Esophagus muscularis mucosa (tissue), 4 donors: Measurements from ENCODE around the gene UBASH3B. TPM values are rescaled to one million over a fixed set of nuclear protein-coding genes. Genes with fewer than 3 reads are reported as not detected.
A peak's percentile ranks its signal among the peaks of the same experiment; 100 is the strongest.

Experiments used
- DNase-seq: peaks from one replicate; pipeline ENCODE4 v3.0.0-alpha.2; 2017; ENCODE audit errors: extremely low spot score
- H3K27ac ChIP-seq, 4 donors: fragments of 200-600 bp; sonication (generic); replicated peaks in 1 of 4; 1 replicate in 3 of 4; 2 replicates in 1 of 4; pipeline ENCODE4 v1.5.1; 2016 to 2019; ENCODE audit warnings: mild to moderate bottlenecking in 1 of 4
- H3K27me3 ChIP-seq, 4 donors: fragments of 200-600 bp; sonication (generic); one replicate each; pipeline versions ENCODE4 v1.5.1 to v1.6.0; 2016 to 2019
- H3K36me3 ChIP-seq, 4 donors: fragments of 200-600 bp; sonication (generic); one replicate each; pipeline ENCODE4 v1.5.1; 2016 to 2019
- H3K4me1 ChIP-seq, 4 donors: fragments of 200-600 bp; sonication (generic); one replicate each; pipeline ENCODE4 v1.5.1; 2016 to 2019
- H3K4me3 ChIP-seq, 4 donors: fragments of 200-600 bp; sonication (generic); 1 replicate in 2 of 4; 2 replicates in 2 of 4; pipeline ENCODE4 v1.5.1; 2016 to 2019; ENCODE audit warnings: mild to moderate bottlenecking in 4 of 4, moderate library complexity in 1 of 4
- H3K9me3 ChIP-seq, 4 donors: fragments of 200-600 bp; sonication (generic); 1 replicate in 3 of 4; 2 replicates in 1 of 4; pipeline ENCODE4 v1.5.1; 2016 to 2019
- CTCF ChIP-seq, 3 experiments: fragments of 200-600 bp in 2 of 3; fragments of 450-650 bp in 1 of 3; sonication (generic) in 2 of 3; IDR thresholded peaks; one replicate each; pipeline ENCODE4 v1.5.1; 2017 to 2019; ENCODE audit warnings: antibody characterized with exemption in 3 of 3, mild to moderate bottlenecking in 2 of 3, moderate library complexity in 1 of 3
- EP300 ChIP-seq: sonication (generic); formaldehyde crosslinking; IDR thresholded peaks from one replicate; pipeline ENCODE4 v1.6.1; 2017; ENCODE audit warnings: antibody characterized with exemption
- POLR2A ChIP-seq: fragments of 450-650 bp; IDR thresholded peaks from one replicate; pipeline ENCODE4 v1.6.1; 2017; ENCODE audit warnings: antibody characterized with exemption, moderate library complexity, mild to moderate bottlenecking, low read depth
- POLR2AphosphoS5 ChIP-seq, 2 donors: sonication (generic); formaldehyde crosslinking; IDR thresholded peaks; one replicate each; pipeline ENCODE4 v1.6.1; 2017; ENCODE audit warnings: antibody characterized with exemption in 2 of 2
- WGBS: methylation state at CpG from one replicate; pipeline ENCODE4 v1.1.5; 2018; 5-methylcytosine and 5-hydroxymethylcytosine counted together
- intact Hi-C: fragments of 100-400 bp; cut with DNase I; formaldehyde crosslinking; loops from one replicate; pipeline ENCODE4 v1.15.1; 2023
- total RNA-seq, 4 donors: library from RNA; depleted of rRNA; stranded (reverse); fragments of >200 nt; gene quantifications; one replicate each; pipeline versions ENCODE4 v1.1.0 to v1.2.1, GENCODE V29; 2016

The UBASH3B gene
- total RNA-seq, 4 donors from 2014 or later = 0.42 to 6.8 (median 1.7) TPM

- no peaks in the 10 kb centered on the region for H3K9me3 ChIP-seq
- H3K4me1 ChIP-seq = no peaks in the 10 kb centered on the region
- H3K36me3 ChIP-seq = no peaks in the 10 kb centered on the region
- intact Hi-C loops = loop anchor here (5.0 kb wide), 1 partner anchor 218 kb away; no protein-coding TSS in a partner anchor
- H3K4me3 ChIP-seq = no peak overlapping the region
- no peak overlapping the region for H3K27ac ChIP-seq
- TF ChIP-seq CTCF (IDR thresholded peaks at IDR 0.05) (no peak), POLR2A (no peak), POLR2AphosphoS5 (IDR thresholded peaks at IDR 0.05) (no peak), EP300 (no peak)
- 77% methylated on average over 8 of the region's 8 CpGs for WGBS
- DNase-seq = no peak
- peaks cover 0 to 24% (median 0%) of the 10 kb centered on the region in 4 donors for H3K27me3 ChIP-seq
Measured at GRCh38 chr11:122634501-122634900, 21.0 kb upstream of the UBASH3B start.

GRCh38 chr11:122637541-122637940 lies 18.0 kb upstream of the UBASH3B start:
- H3K27ac ChIP-seq = no peak overlapping the region
- no peaks in the 10 kb centered on the region for H3K36me3 ChIP-seq
- intact Hi-C loops = no loop called here
- H3K27me3 ChIP-seq = peaks cover 0 to 2% (median 0%) of the 10 kb centered on the region in 4 donors
- H3K4me3 ChIP-seq = no peak overlapping the region
- H3K4me1 ChIP-seq = peaks cover 0 to 6% (median 2%) of the 10 kb centered on the region in 4 donors
- TF ChIP-seq EP300 (no peak), POLR2A (no peak), POLR2AphosphoS5 (IDR thresholded peaks at IDR 0.05) (no peak), CTCF (IDR thresholded peaks at IDR 0.05) (no peak)
- WGBS = 77% methylated on average over 6 of the region's 6 CpGs
- DNase-seq = no peak
- no peaks in the 10 kb centered on the region for H3K9me3 ChIP-seq

- Histone ChIP-seq H3K27ac (no peak overlapping the region), H3K27me3 (no peaks in the 10 kb centered on the region), H3K36me3 (no peaks in the 10 kb centered on the region), H3K4me3 (no peak overlapping the region), H3K4me1 (peaks cover 0 to 11% (median 5%) of the 10 kb centered on the region in 4 donors), H3K9me3 (no peaks in the 10 kb centered on the region)
- no peak for DNase-seq
- TF ChIP-seq POLR2A (no peak), POLR2AphosphoS5 (IDR thresholded peaks at IDR 0.05) (peak in 1 of 2 donors; percentile 19), EP300 (no peak)
- 50% methylated on average over 4 of the region's 4 CpGs for WGBS
- intact Hi-C loops = no loop called here
Measured at GRCh38 chr11:122642472-122642922, 13.0 kb upstream of the UBASH3B start.

- Histone ChIP-seq H3K36me3 (no peaks in the 10 kb centered on the region), H3K27me3 (no peaks in the 10 kb centered on the region), H3K4me1 (peaks cover 0 to 11% (median 5%) of the 10 kb centered on the region in 4 donors), H3K27ac (no peak overlapping the region), H3K9me3 (no peaks in the 10 kb centered on the region), H3K4me3 (no peak overlapping the region)
- TF ChIP-seq POLR2AphosphoS5 (IDR thresholded peaks at IDR 0.05) = no peak
- TF ChIP-seq POLR2A = no peak
- no peak for TF ChIP-seq CTCF (IDR thresholded peaks at IDR 0.05)
- no peak for TF ChIP-seq EP300
- intact Hi-C loops = no loop called here
- 89% methylated on average over 6 of the region's 6 CpGs for WGBS
- DNase-seq = no peak
Measured at GRCh38 chr11:122642971-122643370, 12.6 kb upstream of the UBASH3B start.

GRCh38 chr11:122645847-122646246 lies 9.7 kb upstream of the UBASH3B start:
- H3K27ac ChIP-seq = no peak overlapping the region
- WGBS = 97% methylated on average over 5 of the region's 5 CpGs
- peaks cover 0 to 11% (median 5%) of the 10 kb centered on the region in 4 donors for H3K4me1 ChIP-seq
- intact Hi-C loops = no loop called here
- no peaks in the 10 kb centered on the region for H3K27me3 ChIP-seq
- H3K36me3 ChIP-seq = no peaks in the 10 kb centered on the region
- H3K9me3 ChIP-seq = no peaks in the 10 kb centered on the region
- H3K4me3 ChIP-seq = no peak overlapping the region
- TF ChIP-seq POLR2A = no peak
- TF ChIP-seq POLR2AphosphoS5 (IDR thresholded peaks at IDR 0.05) = no peak
- TF ChIP-seq EP300 = no peak
- no peak for TF ChIP-seq CTCF (IDR thresholded peaks at IDR 0.05)
- DNase-seq = no peak
